NB4 (cell line): Measurements from ENCODE around the gene ROR2.

ENCODE experiments used
- MYC ChIP-seq: IDR thresholded peaks from 2 replicates; pipeline ENCODE4 v1.6.1; 2011; ENCODE audit warnings: low read depth, low read length
- POLR2A ChIP-seq: IDR thresholded peaks from 2 replicates; pipeline ENCODE4 v1.6.1; 2011; ENCODE audit warnings: mild to moderate bottlenecking; ENCODE audit not compliant: insufficient read length; ENCODE audit errors: extremely low read depth
- TF ChIP-seq, protein P1 (sequence below): IDR thresholded peaks from one replicate; pipeline ENCODE4 v1.5.1; 2012; ENCODE audit warnings: low read depth, low read length
- TF ChIP-seq, protein P2 (sequence below): IDR thresholded peaks from 2 replicates; pipeline ENCODE4 v1.6.1; 2011; ENCODE audit warnings: low read depth, low read length

DNA sequence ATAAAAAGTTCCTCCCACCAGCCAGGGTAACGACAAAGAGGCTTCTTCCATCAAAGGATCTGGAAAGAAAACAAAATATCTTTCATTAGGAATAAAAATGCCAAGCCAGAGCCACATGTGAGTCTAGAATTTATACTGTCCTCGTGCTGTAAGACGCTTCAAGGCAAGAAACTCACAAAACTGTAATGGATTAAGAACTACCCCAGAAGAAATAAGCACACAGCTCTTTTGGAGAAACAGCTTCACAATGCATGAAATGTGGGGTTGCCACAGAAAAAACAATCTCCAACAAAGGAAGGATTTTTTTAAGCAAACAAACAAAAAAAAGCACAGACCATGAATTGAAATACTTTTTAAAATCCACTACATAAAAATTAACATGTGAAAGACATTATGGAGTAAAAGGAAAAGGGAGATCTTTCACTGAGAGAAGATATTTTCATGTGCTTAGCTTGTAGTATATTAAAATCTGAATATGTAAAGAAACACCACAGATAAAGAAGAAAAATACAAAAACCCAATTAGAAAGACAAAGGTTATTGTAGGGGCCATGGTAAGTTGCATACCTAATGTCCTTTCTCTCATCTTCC lies 385.9 kb downstream of the ROR2 start:
- TF ChIP-seq POLR2A (no peak), MYC (no peak)
- TF ChIP-seq, protein P1, sequence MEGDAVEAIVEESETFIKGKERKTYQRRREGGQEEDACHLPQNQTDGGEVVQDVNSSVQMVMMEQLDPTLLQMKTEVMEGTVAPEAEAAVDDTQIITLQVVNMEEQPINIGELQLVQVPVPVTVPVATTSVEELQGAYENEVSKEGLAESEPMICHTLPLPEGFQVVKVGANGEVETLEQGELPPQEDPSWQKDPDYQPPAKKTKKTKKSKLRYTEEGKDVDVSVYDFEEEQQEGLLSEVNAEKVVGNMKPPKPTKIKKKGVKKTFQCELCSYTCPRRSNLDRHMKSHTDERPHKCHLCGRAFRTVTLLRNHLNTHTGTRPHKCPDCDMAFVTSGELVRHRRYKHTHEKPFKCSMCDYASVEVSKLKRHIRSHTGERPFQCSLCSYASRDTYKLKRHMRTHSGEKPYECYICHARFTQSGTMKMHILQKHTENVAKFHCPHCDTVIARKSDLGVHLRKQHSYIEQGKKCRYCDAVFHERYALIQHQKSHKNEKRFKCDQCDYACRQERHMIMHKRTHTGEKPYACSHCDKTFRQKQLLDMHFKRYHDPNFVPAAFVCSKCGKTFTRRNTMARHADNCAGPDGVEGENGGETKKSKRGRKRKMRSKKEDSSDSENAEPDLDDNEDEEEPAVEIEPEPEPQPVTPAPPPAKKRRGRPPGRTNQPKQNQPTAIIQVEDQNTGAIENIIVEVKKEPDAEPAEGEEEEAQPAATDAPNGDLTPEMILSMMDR = no peak
- TF ChIP-seq, protein P2, sequence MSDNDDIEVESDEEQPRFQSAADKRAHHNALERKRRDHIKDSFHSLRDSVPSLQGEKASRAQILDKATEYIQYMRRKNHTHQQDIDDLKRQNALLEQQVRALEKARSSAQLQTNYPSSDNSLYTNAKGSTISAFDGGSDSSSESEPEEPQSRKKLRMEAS = no peak
